NK-92 (cell line): ENCODE data around the gene NSL1.
"Not testable (repeated sequence)": the region's sequence is repeated elsewhere in the genome, so short reads cannot be mapped to it uniquely, and the experiment has no call there.

ENCODE experiments used
- DNase-seq: peaks from one replicate; lab custom pipeline; 2025; ENCODE audit not compliant: unreplicated experiment; lab: John Stamatoyannopoulos, UW

NSL1 gene

GRCh38 chr1:212791676-212792395 lies at the start of gene NSL1, which contains the start of gene TATDN3:
Gene NSL1, minus strand, starts transcription at chr1:212791777. Its CDS starts 14 bp downstream, at chr1:212791763.
Gene TATDN3, plus strand, starts transcription at chr1:212791894. Its CDS starts 28 bp downstream, at chr1:212791922.
- DNase-seq, result peak; percentile 63

- DNase-seq, result no peak
These were observed 46.6 kb upstream of the NSL1 start for GRCh38 chr1:212838145-212838544.

DNA sequence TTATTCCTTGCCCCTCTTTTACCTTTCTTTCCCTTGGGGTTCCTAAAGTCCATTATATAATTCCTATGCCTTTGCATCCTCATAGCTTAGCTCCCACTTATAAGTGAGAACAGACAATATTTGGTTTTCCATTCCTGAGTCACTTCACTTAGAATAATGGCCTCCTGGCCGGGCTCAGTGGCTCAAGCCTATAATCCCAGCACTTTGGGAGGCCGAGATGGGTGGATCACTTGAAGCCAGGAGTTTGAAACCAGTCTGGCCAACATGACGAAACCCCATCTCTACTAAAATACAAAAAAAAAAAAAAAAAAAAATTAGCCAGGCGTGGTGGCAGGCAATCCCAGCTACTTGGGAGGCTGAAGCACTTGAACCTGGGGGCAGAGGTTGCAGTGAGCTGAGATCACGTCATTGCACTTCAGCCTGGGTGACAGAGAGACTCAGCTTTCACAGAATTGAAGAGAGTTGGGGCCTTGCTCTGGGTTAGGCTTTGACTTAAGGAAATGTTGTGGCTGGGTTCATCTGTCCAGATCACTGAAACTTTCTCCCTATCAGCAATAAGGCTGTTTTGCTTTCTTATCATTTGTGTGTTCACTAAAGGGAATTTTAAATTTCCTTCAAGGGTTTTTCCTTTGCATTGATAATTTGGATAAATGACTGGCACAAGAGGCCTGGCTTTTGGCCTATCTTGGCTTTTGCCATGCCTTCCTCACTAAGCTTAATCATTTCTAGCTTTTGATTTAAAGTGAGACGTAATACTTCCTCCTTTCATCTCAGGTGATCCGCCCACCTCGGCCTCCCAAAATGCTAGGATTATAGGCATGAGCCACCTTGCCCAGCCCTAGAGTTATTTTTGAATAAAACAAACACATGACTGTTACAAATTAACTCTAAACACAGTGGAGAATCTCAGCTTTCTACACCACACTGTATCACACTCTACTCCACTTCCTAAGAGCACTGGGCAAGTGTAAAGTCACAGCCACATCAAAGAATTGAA lies 41.9 kb upstream of the NSL1 start:
- not testable (repeated sequence) for DNase-seq

GRCh38 chr1:212828395-212828794 lies 36.8 kb upstream of the NSL1 start:
- DNase-seq, result no peak

- DNase-seq, result no peak
These were observed 36.3 kb upstream of the NSL1 start for GRCh38 chr1:212827831-212828278.

- DNase-seq, result no peak
These were observed 35.7 kb upstream of the NSL1 start for GRCh38 chr1:212827171-212827776.

- no peak for DNase-seq
These were observed 34.3 kb upstream of the NSL1 start for GRCh38 chr1:212825798-212826452.

- DNase-seq, result no peak
These were observed 32.6 kb upstream of the NSL1 start for GRCh38 chr1:212824201-212824600.

- DNase-seq, result no peak
These were observed 31.4 kb upstream of the NSL1 start for GRCh38 chr1:212822956-212823355.

- DNase-seq, result no peak
These were observed 29.4 kb upstream of the NSL1 start for GRCh38 chr1:212820969-212821368.

DNA sequence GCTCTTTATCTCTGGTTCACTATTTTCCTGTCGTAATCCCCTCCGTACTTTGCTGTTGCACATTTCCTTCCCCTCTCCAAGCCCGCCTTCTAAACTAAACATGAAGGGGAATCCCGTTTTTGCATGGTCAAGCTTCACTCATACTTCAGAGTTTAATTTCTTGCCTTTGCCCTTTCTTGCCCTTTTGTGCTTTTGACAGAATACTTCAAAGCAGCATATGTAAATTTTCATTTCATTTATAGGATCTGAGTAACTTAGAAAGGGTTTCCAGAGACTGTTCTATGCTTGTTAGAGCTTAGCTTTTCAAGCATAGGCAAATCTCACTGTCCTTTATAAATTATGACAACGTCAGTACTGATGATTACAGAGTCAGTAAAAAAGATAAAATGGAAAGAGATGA lies 28.1 kb upstream of the NSL1 start:
- no peak for DNase-seq

DNA sequence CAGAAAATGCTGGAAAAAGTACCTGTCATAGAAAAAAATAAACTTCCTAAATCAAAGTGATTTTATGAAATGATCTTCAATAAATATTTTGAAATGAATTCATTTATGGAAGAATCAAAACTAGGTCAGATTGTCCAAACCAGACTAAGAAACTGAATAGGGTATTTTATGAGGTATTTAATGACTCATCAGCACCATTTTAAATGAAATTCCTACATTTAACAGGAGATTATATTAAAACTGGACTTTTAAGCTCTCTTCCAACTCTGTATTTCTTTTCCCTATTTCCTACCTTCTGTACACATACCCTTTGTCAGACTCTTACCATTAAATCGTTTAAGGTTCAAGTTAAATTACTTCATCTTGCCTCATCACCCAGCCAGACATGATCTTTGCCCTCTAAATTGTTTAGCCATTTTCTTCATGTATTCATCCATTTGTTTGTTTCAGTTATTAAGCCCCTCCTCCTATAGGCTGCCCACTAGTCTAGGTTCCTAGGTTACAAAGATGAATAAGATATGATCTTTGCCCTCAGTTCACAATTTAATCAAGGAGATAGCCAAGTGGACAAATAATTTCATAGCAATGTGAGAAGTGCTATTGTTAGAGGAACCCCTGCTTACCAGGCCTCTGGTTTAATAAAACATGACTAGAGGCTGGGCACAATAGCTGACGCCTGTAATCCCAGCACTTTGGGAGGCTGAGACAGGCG lies 25.1 kb upstream of the NSL1 start:
- no peak for DNase-seq

- no peak for DNase-seq
These were observed 23.2 kb upstream of the NSL1 start for GRCh38 chr1:212814537-212815334.

- no peak for DNase-seq
These were observed 14.2 kb upstream of the NSL1 start for GRCh38 chr1:212805767-212806166.

- DNase-seq, result no peak
These were observed 6.1 kb upstream of the NSL1 start for GRCh38 chr1:212797681-212798080.

- no peak for DNase-seq
These were observed 3.0 kb upstream of the NSL1 start for GRCh38 chr1:212794561-212795014.

- DNase-seq, result no peak
These were observed 875 bp upstream of the NSL1 start for GRCh38 chr1:212792396-212792908.

DNA sequence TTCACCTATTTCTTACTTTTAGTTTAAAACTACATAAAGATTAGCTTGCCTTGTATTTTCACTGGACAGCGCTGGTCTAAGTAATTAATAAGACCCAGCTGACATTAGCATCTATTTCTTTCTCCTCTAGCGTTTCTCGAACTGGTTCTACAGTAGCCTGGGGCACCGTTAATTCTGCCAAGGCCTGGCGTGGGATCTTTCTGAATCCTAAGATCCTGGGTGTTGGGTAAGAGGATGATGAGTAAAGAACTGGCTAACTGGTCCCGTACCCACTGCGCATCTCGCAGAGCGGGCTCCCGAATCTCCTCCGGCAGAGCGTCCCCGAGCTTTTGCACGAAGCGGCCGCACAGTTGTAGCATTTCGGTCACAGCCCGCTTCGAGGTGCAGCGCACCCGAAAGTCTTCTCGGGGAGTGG lies 309 bp downstream of the NSL1 start:
- DNase-seq, result no peak

DNA sequence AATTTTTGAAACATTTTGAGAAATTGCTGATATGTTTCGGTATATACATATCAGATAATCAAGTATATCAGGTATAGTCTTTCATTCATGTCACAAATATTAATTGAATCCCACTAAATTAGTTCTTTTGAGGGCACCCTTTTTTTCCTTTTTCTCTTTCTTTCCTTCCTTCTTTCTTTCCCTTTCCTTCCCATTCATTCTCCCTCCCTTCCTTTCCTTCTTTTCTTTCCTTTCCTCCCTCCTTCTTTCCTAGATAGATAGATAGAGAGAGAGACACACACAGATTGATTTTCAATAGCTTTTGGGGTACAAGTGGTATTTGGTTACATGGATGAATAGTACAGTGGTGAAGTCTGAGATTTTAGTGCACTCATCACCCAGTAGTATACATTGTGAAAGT lies 5.7 kb downstream of the NSL1 start:
- no peak for DNase-seq
